Measurements from ENCODE around the gene ACOT12.

Gene ACOT12

GRCh38 chr5:81288021-81288433 lies 105.9 kb downstream of the ACOT12 start:
- DNase-seq (ENCODE audit: low read depth): no peak

- no peak for DNase-seq (ENCODE audit: low read depth)
Observed at GRCh38 chr5:81286059-81286617, 107.8 kb downstream of the ACOT12 start.

- no peak for DNase-seq (ENCODE audit: low read depth)
Observed at GRCh38 chr5:81283976-81284375, 110.0 kb downstream of the ACOT12 start.

Data from stimulated activated CD8-positive, alpha-beta memory T cell treated with anti-CD3 and anti-CD28 coated beads, Interleukin-15, amount 100 ng/mL, for 24 hours (primary cell).